Neural progenitor cell (in vitro differentiated cells): ENCODE results near the gene GLG1. TPM values are rescaled to one million over a fixed set of nuclear protein-coding genes. Genes with fewer than 3 reads are reported as not detected.

Experiments
- DNase-seq: peaks from one replicate; pipeline ENCODE4 v3.0.0-alpha.2; 2016; ENCODE audit warnings: low spot score
- H2AFZ ChIP-seq: fragments of 200-600 bp; sonication (generic); replicated peaks from 2 replicates; pipeline ENCODE4 v1.6.1; 2016; ENCODE audit warnings: antibody characterized with exemption
- H3F3A ChIP-seq: fragments of 200-600 bp; sonication (generic); 2 replicates; pipeline ENCODE4 v1.6.1; 2016; ENCODE audit warnings: antibody characterized with exemption, low read depth
- H3K27ac ChIP-seq: fragments of 200-600 bp; sonication (generic); 2 replicates; pipeline ENCODE4 v1.5.1; 2016; ENCODE audit warnings: mild to moderate bottlenecking
- H3K27me3 ChIP-seq: fragments of 200-600 bp; sonication (generic); 2 replicates; pipeline ENCODE4 v1.6.1; 2016; ENCODE audit warnings: mild to moderate bottlenecking, moderate library complexity
- H3K36me3 ChIP-seq: fragments of 200-600 bp; sonication (generic); 2 replicates; pipeline ENCODE4 v1.5.1; 2016
- H3K4me1 ChIP-seq: fragments of 200-600 bp; sonication (generic); 2 replicates; pipeline ENCODE4 v1.6.1; 2016; ENCODE audit warnings: mixed run types
- H3K4me2 ChIP-seq: fragments of 200-600 bp; sonication (generic); 2 replicates; pipeline ENCODE4 v1.6.1; 2016
- H3K4me3 ChIP-seq: fragments of 200-600 bp; sonication (generic); 2 replicates; pipeline ENCODE4 v1.5.1; 2016
- H3K79me2 ChIP-seq: fragments of 200-600 bp; sonication (generic); 2 replicates; pipeline ENCODE4 v1.6.1; 2016; ENCODE audit warnings: low read depth
- H3K9ac ChIP-seq: fragments of 200-600 bp; sonication (generic); 2 replicates; pipeline ENCODE4 v1.6.1; 2016
- H3K9me3 ChIP-seq: fragments of 200-600 bp; sonication (generic); 2 replicates; pipeline ENCODE4 v1.5.1; 2016; ENCODE audit warnings: low read depth
- H4K20me1 ChIP-seq: fragments of 200-600 bp; sonication (generic); 2 replicates; pipeline ENCODE4 v1.6.1; 2016; ENCODE audit warnings: low read depth
- H3K27ac Mint-ChIP-seq: 3 replicates; pipeline ENCODE4 v1.8.0; 2021; ENCODE audit warnings: mixed read lengths
- H3K27me3 Mint-ChIP-seq: 2 replicates; pipeline ENCODE4 v1.8.0; 2022; ENCODE audit warnings: low read depth, mild to moderate bottlenecking, inconsistent platforms, moderate library complexity, mixed read lengths; ENCODE audit not compliant: insufficient read depth
- H3K36me3 Mint-ChIP-seq: 3 replicates; pipeline ENCODE4 v1.8.0; 2021; ENCODE audit warnings: mixed read lengths
- H3K4me1 Mint-ChIP-seq: 3 replicates; pipeline ENCODE4 v1.8.0; 2021; ENCODE audit warnings: mixed read lengths
- H3K4me3 Mint-ChIP-seq: 3 replicates; pipeline ENCODE4 v1.8.0; 2021; ENCODE audit warnings: mild to moderate bottlenecking, moderate library complexity, mixed read lengths
- H3K9me3 Mint-ChIP-seq: 3 replicates; pipeline ENCODE4 v1.8.0; 2020; ENCODE audit warnings: mixed read lengths
- EZH2 ChIP-seq: fragments of 200-600 bp; sonication (generic); IDR thresholded peaks from 2 replicates; pipeline ENCODE4 v1.6.1; 2017; ENCODE audit warnings: antibody characterized with exemption, mild to moderate bottlenecking, moderate library complexity
- EZH2phosphoT487 ChIP-seq: fragments of 200-600 bp; sonication (generic); IDR thresholded peaks from 2 replicates; pipeline ENCODE4 v1.6.1; 2017; ENCODE audit warnings: antibody characterized with exemption
- total RNA-seq: library from RNA; depleted of rRNA; stranded (reverse); fragments of >200 nt; gene quantifications from 2 replicates; pipeline ENCODE4 v1.2.3, GENCODE V29; 2015; ENCODE audit warnings: low replicate concordance
- TF ChIP-seq, protein P1 (sequence below): fragments of 200-600 bp; sonication (generic); IDR thresholded peaks from 2 replicates; pipeline ENCODE4 v1.5.1; 2017; ENCODE audit warnings: antibody characterized with exemption, mild to moderate bottlenecking

The GLG1 gene
- total RNA-seq, 1 donor from 2014 or later, result 117 TPM

DNA sequence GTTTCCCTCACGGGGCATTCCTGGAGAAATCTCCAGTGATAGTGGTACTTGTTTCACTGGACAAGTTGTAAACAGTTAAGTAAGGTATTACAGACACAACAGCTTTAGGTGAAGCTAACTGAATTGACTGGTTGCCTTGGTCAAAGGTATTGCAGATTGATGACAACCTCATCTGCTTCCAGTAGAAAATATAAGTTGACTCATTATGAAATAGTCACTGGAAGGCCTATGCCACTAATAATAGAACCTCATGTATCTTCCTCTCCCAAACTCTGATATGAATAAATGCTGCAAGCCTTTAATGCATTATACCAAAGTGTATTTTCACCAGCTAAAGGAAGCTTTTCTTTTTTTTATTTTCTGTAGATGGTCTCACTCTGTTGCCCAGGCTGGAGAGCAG, 44.8 kb downstream of the GLG1 start:
- H3K27ac Mint-ChIP-seq, result no peak overlapping the region
- H3K27me3 Mint-ChIP-seq, result no peaks in the 10 kb centered on the region
- H3K4me1 Mint-ChIP-seq, result no peaks in the 10 kb centered on the region
- peaks cover 14% of the 10 kb centered on the region for H3K36me3 Mint-ChIP-seq
- no peak overlapping the region for H2AFZ ChIP-seq
- peaks cover 96% of the 10 kb centered on the region for H3K79me2 ChIP-seq
- H3K9me3 ChIP-seq, result no peaks in the 10 kb centered on the region
- H3F3A ChIP-seq, result peaks cover 3% of the 10 kb centered on the region
- H3K36me3 ChIP-seq, result no peaks in the 10 kb centered on the region
- no peak for DNase-seq
- no peak overlapping the region for H3K9ac ChIP-seq
- no peaks in the 10 kb centered on the region for H3K27me3 ChIP-seq
- H3K4me2 ChIP-seq, result no peak overlapping the region
- H4K20me1 ChIP-seq, result peaks cover 81% of the 10 kb centered on the region
- no peaks in the 10 kb centered on the region for H3K9me3 Mint-ChIP-seq
- TF ChIP-seq EZH2 (no peak), EZH2phosphoT487 (no peak)
- TF ChIP-seq, protein P1, sequence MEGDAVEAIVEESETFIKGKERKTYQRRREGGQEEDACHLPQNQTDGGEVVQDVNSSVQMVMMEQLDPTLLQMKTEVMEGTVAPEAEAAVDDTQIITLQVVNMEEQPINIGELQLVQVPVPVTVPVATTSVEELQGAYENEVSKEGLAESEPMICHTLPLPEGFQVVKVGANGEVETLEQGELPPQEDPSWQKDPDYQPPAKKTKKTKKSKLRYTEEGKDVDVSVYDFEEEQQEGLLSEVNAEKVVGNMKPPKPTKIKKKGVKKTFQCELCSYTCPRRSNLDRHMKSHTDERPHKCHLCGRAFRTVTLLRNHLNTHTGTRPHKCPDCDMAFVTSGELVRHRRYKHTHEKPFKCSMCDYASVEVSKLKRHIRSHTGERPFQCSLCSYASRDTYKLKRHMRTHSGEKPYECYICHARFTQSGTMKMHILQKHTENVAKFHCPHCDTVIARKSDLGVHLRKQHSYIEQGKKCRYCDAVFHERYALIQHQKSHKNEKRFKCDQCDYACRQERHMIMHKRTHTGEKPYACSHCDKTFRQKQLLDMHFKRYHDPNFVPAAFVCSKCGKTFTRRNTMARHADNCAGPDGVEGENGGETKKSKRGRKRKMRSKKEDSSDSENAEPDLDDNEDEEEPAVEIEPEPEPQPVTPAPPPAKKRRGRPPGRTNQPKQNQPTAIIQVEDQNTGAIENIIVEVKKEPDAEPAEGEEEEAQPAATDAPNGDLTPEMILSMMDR, result no peak
- H3K4me1 ChIP-seq, result peaks cover 3% of the 10 kb centered on the region
- H3K27ac ChIP-seq, result no peak overlapping the region
- H3K4me3 Mint-ChIP-seq, result no peak overlapping the region
- H3K4me3 ChIP-seq, result no peak overlapping the region

DNA sequence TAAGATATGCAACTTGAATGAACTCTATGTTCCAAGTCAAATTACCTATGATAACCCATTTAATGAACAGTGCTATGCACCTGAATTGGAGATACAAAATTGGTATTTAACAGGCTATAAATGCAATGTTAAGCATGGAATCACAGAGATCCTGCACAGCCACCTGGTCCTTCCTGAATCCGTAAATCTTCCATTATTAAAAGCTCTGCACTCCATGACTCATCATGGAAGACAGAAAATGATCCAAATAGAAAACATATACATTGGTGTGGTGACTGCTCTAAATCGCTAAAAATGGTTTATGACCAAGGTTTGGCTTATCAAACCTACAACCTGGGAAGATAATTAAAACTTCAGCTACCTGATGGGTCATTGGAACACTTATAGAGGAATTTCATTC, 45.3 kb downstream of the GLG1 start:
- Histone ChIP-seq H3K4me1 (peaks cover 3% of the 10 kb centered on the region), H3K27ac (no peak overlapping the region), H4K20me1 (peaks cover 76% of the 10 kb centered on the region), H3F3A (peaks cover 3% of the 10 kb centered on the region), H3K4me3 (no peak overlapping the region), H3K79me2 (peaks cover 96% of the 10 kb centered on the region), H2AFZ (no peak overlapping the region), H3K36me3 (no peaks in the 10 kb centered on the region), H3K4me2 (no peak overlapping the region), H3K9me3 (no peaks in the 10 kb centered on the region), H3K27me3 (no peaks in the 10 kb centered on the region), H3K9ac (no peak overlapping the region)
- no peak for TF ChIP-seq EZH2phosphoT487
- no peak for TF ChIP-seq EZH2
- TF ChIP-seq, protein P1, result no peak
- no peaks in the 10 kb centered on the region for H3K9me3 Mint-ChIP-seq
- no peak overlapping the region for H3K27ac Mint-ChIP-seq
- H3K4me3 Mint-ChIP-seq, result no peak overlapping the region
- no peak for DNase-seq
- H3K36me3 Mint-ChIP-seq, result peaks cover 12% of the 10 kb centered on the region
- no peaks in the 10 kb centered on the region for H3K4me1 Mint-ChIP-seq
- no peaks in the 10 kb centered on the region for H3K27me3 Mint-ChIP-seq

DNA sequence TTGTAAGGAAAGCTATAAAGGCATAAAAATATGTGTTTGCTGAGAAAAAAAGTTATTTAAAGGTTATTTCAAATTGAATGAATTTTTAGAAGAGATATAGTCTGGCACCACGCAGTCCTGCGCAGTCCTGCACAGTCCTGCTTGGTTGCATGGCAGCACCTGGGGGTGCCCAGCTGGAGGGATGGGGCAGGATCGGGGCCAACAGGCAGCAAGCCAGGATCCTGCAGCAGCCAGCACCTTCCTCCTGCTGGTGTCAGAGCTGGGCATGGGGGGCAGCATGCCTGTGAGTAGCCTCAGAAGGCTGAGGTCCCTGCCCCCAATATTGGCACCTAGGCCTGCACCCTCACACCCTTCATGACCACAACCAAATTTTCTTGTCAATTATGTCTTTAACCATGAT, 46.0 kb downstream of the GLG1 start:
- no peak overlapping the region for H2AFZ ChIP-seq
- no peak overlapping the region for H3K27ac ChIP-seq
- H3K36me3 ChIP-seq, result no peaks in the 10 kb centered on the region
- H3K9me3 ChIP-seq, result no peaks in the 10 kb centered on the region
- Mint-ChIP-seq H3K27me3 (no peaks in the 10 kb centered on the region), H3K27ac (no peak overlapping the region), H3K4me3 (no peak overlapping the region), H3K9me3 (peaks cover 2% of the 10 kb centered on the region), H3K4me1 (no peaks in the 10 kb centered on the region), H3K36me3 (peaks cover 11% of the 10 kb centered on the region)
- peaks cover 3% of the 10 kb centered on the region for H3F3A ChIP-seq
- H3K27me3 ChIP-seq, result no peaks in the 10 kb centered on the region
- no peak overlapping the region for H3K4me2 ChIP-seq
- H3K9ac ChIP-seq, result no peak overlapping the region
- peaks cover 96% of the 10 kb centered on the region for H3K79me2 ChIP-seq
- TF ChIP-seq, protein P1, result no peak
- TF ChIP-seq EZH2 (no peak), EZH2phosphoT487 (no peak)
- peaks cover 69% of the 10 kb centered on the region for H4K20me1 ChIP-seq
- no peak for DNase-seq
- no peak overlapping the region for H3K4me3 ChIP-seq
- peaks cover 3% of the 10 kb centered on the region for H3K4me1 ChIP-seq
